ENCODE measurements around the gene DST.

- TF ChIP-seq SUZ12 (IDR thresholded peaks at IDR 0.05; ENCODE audit: extremely low read depth, insufficient read depth, insufficient read length) (no peak), YY1 (IDR thresholded peaks at IDR 0.05; ENCODE audit: insufficient read depth, insufficient read length) (no peak), ZNF274 (IDR thresholded peaks at IDR 0.05; ENCODE audit: low read depth, low read length) (no peak)
Measured at GRCh38 chr6:56518995-56519767, 123.5 kb downstream of the DST start.

All from NT2/D1 (cell line).